GM23338 (cell line): ENCODE data around the gene COX10. TPM values are rescaled to one million over a fixed set of nuclear protein-coding genes. Genes with fewer than 3 reads are reported as not detected.

Experiments
- ATAC-seq: fragments of 200-7000 bp; cut with Tn5 transposase; 3 replicates; pipeline ENCODE4 v1.9.1; 2020
- DNase-seq: peaks from one replicate; pipeline ENCODE4 v3.0.0-alpha.2; 2015; ENCODE audit warnings: low spot score
- H2AFZ ChIP-seq: fragments of 200-600 bp; sonication (generic); 2 replicates; pipeline ENCODE4 v1.8.0; 2016; ENCODE audit warnings: antibody characterized with exemption, mild to moderate bottlenecking, moderate library complexity
- H3F3A ChIP-seq: fragments of 200-600 bp; sonication (generic); replicated peaks from 2 replicates; pipeline ENCODE4 v1.8.0; 2017; ENCODE audit warnings: antibody characterized with exemption, mixed run types, low read depth
- H3K27ac ChIP-seq: fragments of 200-600 bp; sonication (generic); 2 replicates; pipeline ENCODE4 v1.6.1; 2016; ENCODE audit warnings: low read depth
- H3K27me3 ChIP-seq: fragments of 200-600 bp; sonication (generic); 2 replicates; pipeline ENCODE4 v1.8.0; 2016; ENCODE audit warnings: mild to moderate bottlenecking, mixed run types, moderate library complexity; ENCODE audit not compliant: insufficient read depth
- H3K36me3 ChIP-seq: fragments of 200-600 bp; sonication (generic); 2 replicates; pipeline ENCODE4 v1.8.0; 2016; ENCODE audit warnings: mild to moderate bottlenecking; ENCODE audit not compliant: insufficient read depth
- H3K4me1 ChIP-seq: fragments of 200-600 bp; sonication (generic); 2 replicates; pipeline ENCODE4 v1.8.0; 2016; ENCODE audit warnings: mild to moderate bottlenecking, moderate library complexity; ENCODE audit not compliant: insufficient read depth
- H3K4me2 ChIP-seq: fragments of 200-600 bp; sonication (generic); 2 replicates; pipeline ENCODE4 v1.7.1; 2017; ENCODE audit warnings: mixed run types
- H3K4me3 ChIP-seq: fragments of 200-600 bp; sonication (generic); 2 replicates; pipeline ENCODE4 v1.6.1; 2016; ENCODE audit warnings: mixed run types
- H3K79me2 ChIP-seq: fragments of 200-600 bp; sonication (generic); replicated peaks from 2 replicates; pipeline ENCODE4 v1.8.0; 2017; ENCODE audit warnings: mild to moderate bottlenecking; ENCODE audit not compliant: insufficient read depth
- H3K9me2 ChIP-seq: fragments of 200-600 bp; sonication (generic); 2 replicates; pipeline ENCODE4 v1.8.0; 2017; ENCODE audit not compliant: insufficient read depth
- H4K20me1 ChIP-seq: fragments of 200-600 bp; sonication (generic); replicated peaks from 2 replicates; pipeline ENCODE4 v1.8.0; 2017; ENCODE audit warnings: mild to moderate bottlenecking; ENCODE audit not compliant: insufficient read depth
- H3K27ac Mint-ChIP-seq: 2 replicates; pipeline ENCODE4 v1.8.0; 2020; ENCODE audit warnings: inconsistent platforms, mild to moderate bottlenecking, moderate library complexity, mixed read lengths
- H3K27me3 Mint-ChIP-seq: 3 replicates; pipeline ENCODE4 v1.8.0; 2022; ENCODE audit warnings: low read depth, mild to moderate bottlenecking, moderate library complexity, mixed read lengths, inconsistent platforms; ENCODE audit not compliant: insufficient read depth, poor library complexity
- H3K36me3 Mint-ChIP-seq: 3 replicates; pipeline ENCODE4 v1.8.0; 2021; ENCODE audit warnings: low read depth, mild to moderate bottlenecking, inconsistent platforms, moderate library complexity, mixed read lengths
- H3K4me1 Mint-ChIP-seq: 3 replicates; pipeline ENCODE4 v1.8.0; 2020; ENCODE audit warnings: mild to moderate bottlenecking, inconsistent platforms, mixed read lengths
- H3K4me3 Mint-ChIP-seq: 3 replicates; pipeline ENCODE4 v1.8.0; 2021; ENCODE audit warnings: moderate library complexity, mild to moderate bottlenecking, inconsistent platforms, mixed read lengths
- H3K9me3 Mint-ChIP-seq: 3 replicates; pipeline ENCODE4 v1.8.0; 2020; ENCODE audit warnings: moderate library complexity, mild to moderate bottlenecking, inconsistent platforms, mixed read lengths
- EZH2 ChIP-seq: fragments of 200-600 bp; sonication (generic); IDR thresholded peaks from one replicate; pipeline ENCODE4 v1.8.0; 2017; ENCODE audit warnings: antibody characterized with exemption, mild to moderate bottlenecking, low read depth; ENCODE audit not compliant: unreplicated experiment
- EZH2phosphoT487 ChIP-seq: fragments of 200-600 bp; sonication (generic); IDR thresholded peaks from one replicate; pipeline ENCODE4 v1.8.1; 2018; ENCODE audit warnings: antibody characterized with exemption; ENCODE audit not compliant: unreplicated experiment
- JUNB ChIP-seq: IDR thresholded peaks from one replicate; pipeline ENCODE4 v1.6.1; 2016; ENCODE audit warnings: antibody characterized with exemption; ENCODE audit not compliant: unreplicated experiment
- NANOG ChIP-seq: IDR thresholded peaks from 2 replicates; pipeline ENCODE4 v1.6.1; 2016; ENCODE audit warnings: antibody characterized with exemption, borderline replicate concordance
- STAT1 ChIP-seq: IDR thresholded peaks from one replicate; pipeline ENCODE4 v1.6.1; 2016; ENCODE audit warnings: antibody characterized with exemption; ENCODE audit not compliant: unreplicated experiment
- ZNF114 ChIP-seq: fragments of 250-450 bp; sonication (Bioruptor Pico); IDR thresholded peaks from 2 replicates; pipeline ENCODE4 v1.5.0; 2020; ENCODE audit warnings: mild to moderate bottlenecking, moderate library complexity
- ZNF331 ChIP-seq: fragments of 250-450 bp; sonication (Bioruptor Pico); IDR thresholded peaks from 2 replicates; pipeline ENCODE4 v1.5.0; 2020; ENCODE audit warnings: low read depth, mild to moderate bottlenecking, moderate library complexity
- polyA plus RNA-seq: library from polyadenylated mRNA; unstranded; fragments of >200 nt; fragmentation: Nextera tagmentation; extraction: Ambion mirVana; gene quantifications from 2 replicates; pipeline ENCODE4 v1.2.1, GENCODE V29; 2016
- total RNA-seq: library from RNA; depleted of rRNA; stranded (reverse); fragments of >200 nt; shearing (Covaris generic); gene quantifications from 2 replicates; pipeline ENCODE4 v1.2.3, GENCODE V29; 2014
- TF ChIP-seq, protein P1 (sequence below), 2 experiments: fragments of 200-600 bp in 1 of 2; sonication (generic) in 1 of 2; conservative IDR thresholded peaks; 2 replicates each; pipeline versions ENCODE4 v1.5.1 to v1.6.1; 2016 to 2017; ENCODE audit warnings: antibody characterized with exemption in 2 of 2, low read depth in 2 of 2, mild to moderate bottlenecking in 2 of 2, moderate library complexity in 1 of 2
- TF ChIP-seq, protein P2 (sequence below): IDR thresholded peaks from one replicate; pipeline ENCODE4 v1.6.1; 2018; ENCODE audit warnings: antibody characterized with exemption; ENCODE audit not compliant: unreplicated experiment
- TF ChIP-seq, protein P3 (sequence below): fragments of 250-450 bp; sonication (Bioruptor Pico); IDR thresholded peaks from 2 replicates; pipeline ENCODE4 v1.5.0; 2020; ENCODE audit warnings: mild to moderate bottlenecking, moderate library complexity

Gene COX10
- total and polyA plus RNA-seq, 2 experiments from 2014 or later: 25.7 to 46.6 TPM

GRCh38 chr17:14212401-14212800 lies 143.1 kb downstream of the COX10 start (continued):
- TF ChIP-seq, protein P1, sequence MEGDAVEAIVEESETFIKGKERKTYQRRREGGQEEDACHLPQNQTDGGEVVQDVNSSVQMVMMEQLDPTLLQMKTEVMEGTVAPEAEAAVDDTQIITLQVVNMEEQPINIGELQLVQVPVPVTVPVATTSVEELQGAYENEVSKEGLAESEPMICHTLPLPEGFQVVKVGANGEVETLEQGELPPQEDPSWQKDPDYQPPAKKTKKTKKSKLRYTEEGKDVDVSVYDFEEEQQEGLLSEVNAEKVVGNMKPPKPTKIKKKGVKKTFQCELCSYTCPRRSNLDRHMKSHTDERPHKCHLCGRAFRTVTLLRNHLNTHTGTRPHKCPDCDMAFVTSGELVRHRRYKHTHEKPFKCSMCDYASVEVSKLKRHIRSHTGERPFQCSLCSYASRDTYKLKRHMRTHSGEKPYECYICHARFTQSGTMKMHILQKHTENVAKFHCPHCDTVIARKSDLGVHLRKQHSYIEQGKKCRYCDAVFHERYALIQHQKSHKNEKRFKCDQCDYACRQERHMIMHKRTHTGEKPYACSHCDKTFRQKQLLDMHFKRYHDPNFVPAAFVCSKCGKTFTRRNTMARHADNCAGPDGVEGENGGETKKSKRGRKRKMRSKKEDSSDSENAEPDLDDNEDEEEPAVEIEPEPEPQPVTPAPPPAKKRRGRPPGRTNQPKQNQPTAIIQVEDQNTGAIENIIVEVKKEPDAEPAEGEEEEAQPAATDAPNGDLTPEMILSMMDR (conservative IDR thresholded peaks at IDR 0.05; ENCODE audit: low read depth in 2 of 2): no peak
- TF ChIP-seq JUNB: no peak
- TF ChIP-seq EZH2: no peak

DNA sequence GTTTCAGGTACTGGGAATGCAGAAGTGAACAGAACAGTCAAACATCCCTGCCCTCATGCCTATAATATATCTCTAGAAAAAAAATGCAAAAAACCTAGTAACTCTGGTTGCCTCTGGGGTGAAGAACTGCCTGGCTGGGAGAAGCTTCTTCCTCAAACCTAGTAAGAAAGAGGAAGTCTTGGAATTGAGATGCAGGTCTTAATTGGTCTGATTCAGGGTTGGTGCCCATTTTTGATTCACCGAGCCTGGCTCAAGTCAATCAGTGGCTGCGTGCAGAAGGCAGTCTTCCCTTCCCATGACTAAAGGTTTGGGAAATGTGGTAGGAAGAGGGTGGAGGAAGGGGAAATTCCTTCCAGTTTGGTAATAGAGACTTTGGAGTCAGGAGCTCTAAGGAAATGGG lies 145.0 kb downstream of the COX10 start:
- no peaks in the 10 kb centered on the region for H3K9me2 ChIP-seq
- Mint-ChIP-seq H3K36me3 (peaks cover 44% of the 10 kb centered on the region), H3K9me3 (peaks cover 31% of the 10 kb centered on the region), H3K27ac (no peak overlapping the region), H3K27me3 (peaks cover 5% of the 10 kb centered on the region), H3K4me3 (no peak overlapping the region), H3K4me1 (no peaks in the 10 kb centered on the region; the same call in 2 of the 3 replicates)
- no peaks in the 10 kb centered on the region for H3F3A ChIP-seq
- ATAC-seq (no peak), DNase-seq (no peak)
- H3K4me3 ChIP-seq: no peak overlapping the region
- H3K4me1 ChIP-seq: no peaks in the 10 kb centered on the region
- no peak overlapping the region for H3K27ac ChIP-seq
- H3K4me2 ChIP-seq: no peak overlapping the region
- H2AFZ ChIP-seq: no peak overlapping the region
- no peaks in the 10 kb centered on the region for H4K20me1 ChIP-seq
- no peaks in the 10 kb centered on the region for H3K79me2 ChIP-seq
- no peaks in the 10 kb centered on the region; the same call in 1 of the 2 replicates for H3K36me3 ChIP-seq
- no peaks in the 10 kb centered on the region for H3K27me3 ChIP-seq
- TF ChIP-seq ZNF331 (CRISPR knock-in tag) (no peak), EZH2 (no peak), STAT1 (no peak), ZNF114 (CRISPR knock-in tag) (no peak), EZH2phosphoT487 (no peak), NANOG (no peak), JUNB (no peak)
- TF ChIP-seq, protein P2, sequence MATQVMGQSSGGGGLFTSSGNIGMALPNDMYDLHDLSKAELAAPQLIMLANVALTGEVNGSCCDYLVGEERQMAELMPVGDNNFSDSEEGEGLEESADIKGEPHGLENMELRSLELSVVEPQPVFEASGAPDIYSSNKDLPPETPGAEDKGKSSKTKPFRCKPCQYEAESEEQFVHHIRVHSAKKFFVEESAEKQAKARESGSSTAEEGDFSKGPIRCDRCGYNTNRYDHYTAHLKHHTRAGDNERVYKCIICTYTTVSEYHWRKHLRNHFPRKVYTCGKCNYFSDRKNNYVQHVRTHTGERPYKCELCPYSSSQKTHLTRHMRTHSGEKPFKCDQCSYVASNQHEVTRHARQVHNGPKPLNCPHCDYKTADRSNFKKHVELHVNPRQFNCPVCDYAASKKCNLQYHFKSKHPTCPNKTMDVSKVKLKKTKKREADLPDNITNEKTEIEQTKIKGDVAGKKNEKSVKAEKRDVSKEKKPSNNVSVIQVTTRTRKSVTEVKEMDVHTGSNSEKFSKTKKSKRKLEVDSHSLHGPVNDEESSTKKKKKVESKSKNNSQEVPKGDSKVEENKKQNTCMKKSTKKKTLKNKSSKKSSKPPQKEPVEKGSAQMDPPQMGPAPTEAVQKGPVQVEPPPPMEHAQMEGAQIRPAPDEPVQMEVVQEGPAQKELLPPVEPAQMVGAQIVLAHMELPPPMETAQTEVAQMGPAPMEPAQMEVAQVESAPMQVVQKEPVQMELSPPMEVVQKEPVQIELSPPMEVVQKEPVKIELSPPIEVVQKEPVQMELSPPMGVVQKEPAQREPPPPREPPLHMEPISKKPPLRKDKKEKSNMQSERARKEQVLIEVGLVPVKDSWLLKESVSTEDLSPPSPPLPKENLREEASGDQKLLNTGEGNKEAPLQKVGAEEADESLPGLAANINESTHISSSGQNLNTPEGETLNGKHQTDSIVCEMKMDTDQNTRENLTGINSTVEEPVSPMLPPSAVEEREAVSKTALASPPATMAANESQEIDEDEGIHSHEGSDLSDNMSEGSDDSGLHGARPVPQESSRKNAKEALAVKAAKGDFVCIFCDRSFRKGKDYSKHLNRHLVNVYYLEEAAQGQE: no peak
- TF ChIP-seq, protein P1 (conservative IDR thresholded peaks at IDR 0.05; ENCODE audit: low read depth in 2 of 2): no peak
- TF ChIP-seq, protein P3, sequence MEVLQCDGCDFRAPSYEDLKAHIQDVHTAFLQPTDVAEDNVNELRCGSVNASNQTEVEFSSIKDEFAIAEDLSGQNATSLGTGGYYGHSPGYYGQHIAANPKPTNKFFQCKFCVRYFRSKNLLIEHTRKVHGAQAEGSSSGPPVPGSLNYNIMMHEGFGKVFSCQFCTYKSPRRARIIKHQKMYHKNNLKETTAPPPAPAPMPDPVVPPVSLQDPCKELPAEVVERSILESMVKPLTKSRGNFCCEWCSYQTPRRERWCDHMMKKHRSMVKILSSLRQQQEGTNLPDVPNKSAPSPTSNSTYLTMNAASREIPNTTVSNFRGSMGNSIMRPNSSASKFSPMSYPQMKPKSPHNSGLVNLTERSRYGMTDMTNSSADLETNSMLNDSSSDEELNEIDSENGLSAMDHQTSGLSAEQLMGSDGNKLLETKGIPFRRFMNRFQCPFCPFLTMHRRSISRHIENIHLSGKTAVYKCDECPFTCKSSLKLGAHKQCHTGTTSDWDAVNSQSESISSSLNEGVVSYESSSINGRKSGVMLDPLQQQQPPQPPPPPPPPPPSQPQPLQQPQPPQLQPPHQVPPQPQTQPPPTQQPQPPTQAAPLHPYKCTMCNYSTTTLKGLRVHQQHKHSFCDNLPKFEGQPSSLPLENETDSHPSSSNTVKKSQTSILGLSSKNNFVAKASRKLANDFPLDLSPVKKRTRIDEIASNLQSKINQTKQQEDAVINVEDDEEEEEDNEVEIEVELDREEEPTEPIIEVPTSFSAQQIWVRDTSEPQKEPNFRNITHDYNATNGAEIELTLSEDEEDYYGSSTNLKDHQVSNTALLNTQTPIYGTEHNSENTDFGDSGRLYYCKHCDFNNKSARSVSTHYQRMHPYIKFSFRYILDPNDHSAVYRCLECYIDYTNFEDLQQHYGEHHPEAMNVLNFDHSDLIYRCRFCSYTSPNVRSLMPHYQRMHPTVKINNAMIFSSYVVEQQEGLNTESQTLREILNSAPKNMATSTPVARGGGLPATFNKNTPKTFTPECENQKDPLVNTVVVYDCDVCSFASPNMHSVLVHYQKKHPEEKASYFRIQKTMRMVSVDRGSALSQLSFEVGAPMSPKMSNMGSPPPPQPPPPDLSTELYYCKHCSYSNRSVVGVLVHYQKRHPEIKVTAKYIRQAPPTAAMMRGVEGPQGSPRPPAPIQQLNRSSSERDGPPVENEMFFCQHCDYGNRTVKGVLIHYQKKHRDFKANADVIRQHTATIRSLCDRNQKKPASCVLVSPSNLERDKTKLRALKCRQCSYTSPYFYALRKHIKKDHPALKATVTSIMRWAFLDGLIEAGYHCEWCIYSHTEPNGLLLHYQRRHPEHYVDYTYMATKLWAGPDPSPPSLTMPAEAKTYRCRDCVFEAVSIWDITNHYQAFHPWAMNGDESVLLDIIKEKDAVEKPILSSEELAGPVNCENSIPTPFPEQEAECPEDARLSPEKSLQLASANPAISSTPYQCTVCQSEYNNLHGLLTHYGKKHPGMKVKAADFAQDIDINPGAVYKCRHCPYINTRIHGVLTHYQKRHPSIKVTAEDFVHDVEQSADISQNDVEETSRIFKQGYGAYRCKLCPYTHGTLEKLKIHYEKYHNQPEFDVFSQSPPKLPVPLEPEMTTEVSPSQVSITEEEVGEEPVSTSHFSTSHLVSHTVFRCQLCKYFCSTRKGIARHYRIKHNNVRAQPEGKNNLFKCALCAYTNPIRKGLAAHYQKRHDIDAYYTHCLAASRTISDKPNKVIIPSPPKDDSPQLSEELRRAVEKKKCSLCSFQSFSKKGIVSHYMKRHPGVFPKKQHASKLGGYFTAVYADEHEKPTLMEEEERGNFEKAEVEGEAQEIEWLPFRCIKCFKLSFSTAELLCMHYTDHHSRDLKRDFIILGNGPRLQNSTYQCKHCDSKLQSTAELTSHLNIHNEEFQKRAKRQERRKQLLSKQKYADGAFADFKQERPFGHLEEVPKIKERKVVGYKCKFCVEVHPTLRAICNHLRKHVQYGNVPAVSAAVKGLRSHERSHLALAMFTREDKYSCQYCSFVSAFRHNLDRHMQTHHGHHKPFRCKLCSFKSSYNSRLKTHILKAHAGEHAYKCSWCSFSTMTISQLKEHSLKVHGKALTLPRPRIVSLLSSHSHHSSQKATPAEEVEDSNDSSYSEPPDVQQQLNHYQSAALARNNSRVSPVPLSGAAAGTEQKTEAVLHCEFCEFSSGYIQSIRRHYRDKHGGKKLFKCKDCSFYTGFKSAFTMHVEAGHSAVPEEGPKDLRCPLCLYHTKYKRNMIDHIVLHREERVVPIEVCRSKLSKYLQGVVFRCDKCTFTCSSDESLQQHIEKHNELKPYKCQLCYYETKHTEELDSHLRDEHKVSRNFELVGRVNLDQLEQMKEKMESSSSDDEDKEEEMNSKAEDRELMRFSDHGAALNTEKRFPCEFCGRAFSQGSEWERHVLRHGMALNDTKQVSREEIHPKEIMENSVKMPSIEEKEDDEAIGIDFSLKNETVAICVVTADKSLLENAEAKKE (CRISPR knock-in tag): no peak
